WERI-Rb-1 (cell line): ENCODE results near the gene RDM1.

Experiments
- DNase-seq: peaks from one replicate; pipeline ENCODE4 v3.0.0-alpha.2; 2020
- H3K27ac ChIP-seq: fragments of 250-450 bp; sonication (Bioruptor Pico); 2 replicates; pipeline ENCODE4 v1.5.1; 2020; ENCODE audit warnings: mild to moderate bottlenecking, moderate library complexity
- H3K27me3 ChIP-seq: fragments of 250-450 bp; sonication (Bioruptor Pico); 2 replicates; pipeline ENCODE4 v1.5.1; 2021; ENCODE audit warnings: mild to moderate bottlenecking, low read depth, moderate library complexity; ENCODE audit not compliant: insufficient read depth, severe bottlenecking
- H3K36me3 ChIP-seq: fragments of 250-450 bp; sonication (Bioruptor Pico); 2 replicates; pipeline ENCODE4 v1.5.1; 2020; ENCODE audit warnings: mild to moderate bottlenecking, moderate library complexity
- H3K4me3 ChIP-seq: 2 replicates; pipeline ENCODE4 v1.5.1; 2011; ENCODE audit warnings: low read depth, mild to moderate bottlenecking, control low read depth, low read length
- H3K9me3 ChIP-seq: fragments of 250-450 bp; sonication (Bioruptor Pico); 2 replicates; pipeline ENCODE4 v1.5.1; 2021; ENCODE audit warnings: mild to moderate bottlenecking, moderate library complexity; ENCODE audit not compliant: severe bottlenecking
- TF ChIP-seq, protein P1 (sequence below): IDR thresholded peaks from 2 replicates; pipeline ENCODE4 v1.5.1; 2011; ENCODE audit warnings: low read depth, mild to moderate bottlenecking, control low read depth, inconsistent platforms, low read length

Gene RDM1

DNA sequence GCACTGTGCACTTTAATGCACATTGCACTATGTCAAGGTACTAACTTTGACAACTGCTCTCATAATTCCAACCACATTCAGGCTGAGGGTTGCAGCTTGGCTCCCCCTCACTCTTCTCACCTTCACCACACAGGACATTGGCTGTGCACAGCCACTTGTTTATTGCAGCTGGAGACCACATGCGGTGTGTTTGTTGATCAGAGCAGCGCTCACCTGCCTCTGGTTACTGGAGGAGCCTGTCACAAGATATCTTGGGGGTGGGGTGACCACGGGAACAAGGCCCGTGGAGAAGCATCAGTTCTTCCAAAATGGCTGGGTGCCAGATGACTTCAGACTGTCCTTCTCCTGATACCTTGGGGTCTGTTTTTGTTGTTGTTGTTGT lies 39.8 kb downstream of the RDM1 start:
- Histone ChIP-seq H3K4me3 (no peak overlapping the region), H3K27ac (no peak overlapping the region), H3K36me3 (no peaks in the 10 kb centered on the region), H3K9me3 (no peaks in the 10 kb centered on the region), H3K27me3 (no peaks in the 10 kb centered on the region)
- TF ChIP-seq, protein P1, sequence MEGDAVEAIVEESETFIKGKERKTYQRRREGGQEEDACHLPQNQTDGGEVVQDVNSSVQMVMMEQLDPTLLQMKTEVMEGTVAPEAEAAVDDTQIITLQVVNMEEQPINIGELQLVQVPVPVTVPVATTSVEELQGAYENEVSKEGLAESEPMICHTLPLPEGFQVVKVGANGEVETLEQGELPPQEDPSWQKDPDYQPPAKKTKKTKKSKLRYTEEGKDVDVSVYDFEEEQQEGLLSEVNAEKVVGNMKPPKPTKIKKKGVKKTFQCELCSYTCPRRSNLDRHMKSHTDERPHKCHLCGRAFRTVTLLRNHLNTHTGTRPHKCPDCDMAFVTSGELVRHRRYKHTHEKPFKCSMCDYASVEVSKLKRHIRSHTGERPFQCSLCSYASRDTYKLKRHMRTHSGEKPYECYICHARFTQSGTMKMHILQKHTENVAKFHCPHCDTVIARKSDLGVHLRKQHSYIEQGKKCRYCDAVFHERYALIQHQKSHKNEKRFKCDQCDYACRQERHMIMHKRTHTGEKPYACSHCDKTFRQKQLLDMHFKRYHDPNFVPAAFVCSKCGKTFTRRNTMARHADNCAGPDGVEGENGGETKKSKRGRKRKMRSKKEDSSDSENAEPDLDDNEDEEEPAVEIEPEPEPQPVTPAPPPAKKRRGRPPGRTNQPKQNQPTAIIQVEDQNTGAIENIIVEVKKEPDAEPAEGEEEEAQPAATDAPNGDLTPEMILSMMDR: no peak
- no peak for DNase-seq

DNA sequence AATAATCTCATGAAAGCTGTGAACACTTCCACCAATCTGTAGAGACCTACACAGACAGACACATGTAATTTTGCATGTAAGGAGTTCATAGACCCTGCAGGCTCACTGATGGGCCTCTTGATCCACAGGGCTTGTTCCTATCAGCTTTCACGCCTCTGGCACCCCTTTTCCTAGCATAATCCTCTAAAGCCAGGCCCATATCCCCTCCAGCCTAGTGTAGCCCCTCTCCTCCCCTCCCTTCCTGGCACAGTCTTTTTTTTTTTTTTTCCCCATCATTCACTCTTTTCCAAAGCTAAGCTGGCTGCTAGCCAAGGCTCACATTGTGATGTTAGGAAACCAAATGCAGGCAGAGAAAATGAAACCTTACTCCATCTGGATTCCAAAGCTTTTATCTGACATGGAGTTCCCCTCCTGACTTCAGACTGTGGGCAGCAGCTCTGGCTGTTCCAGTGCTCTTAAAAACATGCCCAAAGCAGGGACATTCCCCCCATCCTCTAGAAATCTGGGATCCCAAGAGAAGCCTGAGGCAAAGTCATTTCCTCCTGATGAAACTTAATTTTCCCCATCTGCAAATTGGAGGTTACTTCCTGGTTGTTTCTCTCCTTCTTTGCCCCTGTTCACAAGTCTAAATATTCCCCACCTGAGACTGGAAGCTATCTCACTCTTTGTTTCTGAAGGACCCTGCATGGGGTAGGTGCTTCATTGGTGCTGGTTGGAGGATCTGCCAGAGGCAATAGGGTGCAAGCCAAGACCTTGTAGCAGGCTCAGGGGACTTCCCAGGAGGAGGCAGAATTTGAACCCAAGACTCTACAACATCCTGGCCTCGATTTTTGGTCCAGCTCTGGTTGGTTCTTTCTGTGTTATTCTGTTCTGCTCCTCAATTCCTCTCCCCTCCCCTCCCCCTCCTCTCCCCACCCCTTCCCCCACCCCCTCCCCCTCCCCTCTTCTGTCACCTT lies 40.5 kb downstream of the RDM1 start:
- H3K27ac ChIP-seq: no peak overlapping the region
- no peaks in the 10 kb centered on the region for H3K36me3 ChIP-seq
- no peak overlapping the region for H3K4me3 ChIP-seq
- no peak for DNase-seq
- H3K27me3 ChIP-seq: no peaks in the 10 kb centered on the region
- TF ChIP-seq, protein P1: no peak
- no peaks in the 10 kb centered on the region for H3K9me3 ChIP-seq

DNA sequence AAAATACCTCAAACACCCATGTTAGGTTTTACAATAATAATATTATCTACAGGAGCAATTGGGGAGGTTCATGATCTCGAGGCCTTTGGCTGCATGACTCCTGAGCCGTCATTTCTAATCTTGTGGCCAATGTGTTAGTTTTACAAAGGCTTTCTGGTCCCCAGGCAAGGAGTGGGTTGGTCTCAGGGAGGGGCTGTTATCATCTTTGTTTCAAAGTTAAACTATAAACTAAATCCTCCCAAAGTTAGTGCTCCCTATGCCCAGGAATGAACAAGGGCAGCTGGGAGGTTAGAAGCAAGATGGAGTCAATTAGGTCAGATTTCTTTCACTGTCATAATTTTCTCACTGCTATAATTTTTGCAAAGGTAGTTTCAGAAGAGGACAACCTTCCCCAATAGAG lies 41.3 kb downstream of the RDM1 start:
- no peak for DNase-seq
- no peaks in the 10 kb centered on the region for H3K36me3 ChIP-seq

DNA sequence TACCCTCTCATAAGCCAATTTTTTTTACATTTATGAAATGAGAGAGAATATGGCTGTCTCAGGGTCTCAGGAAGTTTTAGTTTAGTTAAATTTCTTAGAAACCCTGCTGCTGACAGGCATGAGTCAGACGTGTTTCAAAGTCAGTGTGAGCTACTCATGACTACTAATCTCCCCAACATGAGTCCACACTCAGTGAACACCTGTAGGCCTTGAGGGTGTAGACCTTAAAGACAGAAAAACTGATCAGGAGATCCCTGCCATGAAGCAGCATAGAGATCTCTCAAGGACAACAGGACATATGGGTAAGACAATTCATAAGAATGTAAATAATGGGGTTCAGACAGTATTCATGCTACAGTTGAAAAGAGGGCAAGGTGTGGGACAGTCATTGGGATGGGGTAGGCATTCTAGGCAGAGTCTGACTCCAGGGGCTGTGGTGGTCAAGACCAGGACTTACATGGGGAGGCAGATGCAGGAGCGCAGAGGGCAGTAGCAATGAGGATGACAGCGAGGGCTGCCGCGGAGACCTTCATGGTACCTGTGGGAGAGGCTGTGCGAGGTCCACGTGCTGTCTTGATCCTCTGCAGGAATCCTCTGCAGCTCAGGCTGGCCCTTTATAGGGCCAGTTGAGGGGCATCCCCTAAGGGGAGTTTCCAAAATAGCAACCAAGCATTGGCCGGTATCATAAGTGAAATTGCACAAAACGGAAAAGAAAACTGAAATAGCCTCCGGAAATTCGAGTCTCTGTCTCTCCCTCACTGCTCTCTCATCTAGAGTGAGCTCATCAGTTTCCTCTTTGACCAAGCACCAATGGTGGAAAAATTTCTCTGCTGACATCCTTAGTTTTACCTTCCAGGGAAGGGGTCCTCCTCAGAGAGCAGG lies 50.6 kb downstream of the RDM1 start, which contains the start of gene CCL5:
Gene CCL5 (minus strand): TSS at position 588 of the 882 bp plus-strand sequence.
- no peaks in the 10 kb centered on the region for H3K9me3 ChIP-seq
- no peak within 1 kb of the TSS for H3K4me3 ChIP-seq
- H3K27me3 ChIP-seq: no peaks in the 10 kb centered on the region
- TF ChIP-seq, protein P1: no peak
- no peak within 1 kb of the TSS for H3K27ac ChIP-seq
- DNase-seq: no peak
- H3K36me3 ChIP-seq: no peaks in the 10 kb centered on the region

More for the DNA sequence above, 41.3 kb downstream of the RDM1 start:
- Histone ChIP-seq H3K27ac (no peak overlapping the region), H3K27me3 (no peaks in the 10 kb centered on the region), H3K4me3 (no peak overlapping the region), H3K9me3 (no peaks in the 10 kb centered on the region)
- TF ChIP-seq, protein P1: no peak

DNA sequence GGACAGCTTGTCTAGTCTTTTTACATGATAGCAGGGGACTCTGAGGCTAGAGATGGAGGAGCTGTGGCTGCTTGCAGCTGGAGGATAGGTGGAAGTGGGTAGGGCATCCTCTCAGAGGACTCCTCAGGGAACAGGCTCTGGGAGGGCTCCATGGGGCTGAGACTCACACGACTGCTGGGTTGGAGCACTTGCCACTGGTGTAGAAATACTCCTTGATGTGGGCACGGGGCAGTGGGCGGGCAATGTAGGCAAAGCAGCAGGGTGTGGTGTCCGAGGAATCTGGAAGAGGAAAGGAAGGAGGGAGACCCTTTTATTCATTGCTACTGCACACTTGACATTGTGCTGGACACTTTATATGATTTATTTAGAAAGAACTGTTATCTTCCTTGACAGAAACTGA lies 52.2 kb downstream of the RDM1 start:
- Histone ChIP-seq H3K4me3 (no peak overlapping the region), H3K36me3 (no peaks in the 10 kb centered on the region), H3K27me3 (no peaks in the 10 kb centered on the region), H3K9me3 (no peaks in the 10 kb centered on the region), H3K27ac (no peak overlapping the region)
- DNase-seq: no peak
- TF ChIP-seq, protein P1: no peak
